T-cell (primary cell): ENCODE measurements around the gene ZNF646. TPM values are rescaled to one million over a fixed set of nuclear protein-coding genes. Genes with fewer than 3 reads are reported as not detected.

Experiments used
- ATAC-seq, 4 experiments: fragments of 200-7000 bp in 3 of 4; fragments of 150-1000 bp in 1 of 4; cut with Tn5 transposase; replicated peaks in 1 of 4; 1 replicate in 3 of 4; 2 replicates in 1 of 4; pipeline ENCODE4 v1.10.0; 2021; ENCODE audit warnings: moderate library complexity in 3 of 4, mild to moderate bottlenecking in 2 of 4, moderate number of reproducible peaks in 1 of 4
- CTCF ChIA-PET, 2 donors: fragments of 300-600 bp; sonication (Branson Sonifier 250); formaldehyde crosslinking; loops; one replicate each; lab custom pipeline; 2022; ENCODE audit warnings: antibody characterized with exemption in 2 of 2; lab: Charles Lee
- POLR2A ChIA-PET, 2 donors: fragments of 300-600 bp; sonication (Branson Sonifier 250); formaldehyde crosslinking; loops; one replicate each; lab custom pipeline; 2022; ENCODE audit warnings: antibody characterized with exemption in 2 of 2; lab: Charles Lee
- DNase-seq, 35 experiments: peaks; one replicate each; pipeline versions ENCODE4 v3.0.0 to v3.0.0-alpha.2; 2013 to 2023
- H3K27ac ChIP-seq: one replicate; pipeline ENCODE4 v1.5.1; 2013; ENCODE audit warnings: low read length
- H3K27me3 ChIP-seq, 2 experiments: replicated peaks in 1 of 2; 1 replicate in 1 of 2; 2 replicates in 1 of 2; pipeline versions ENCODE4 v1.6.1 to v1.7.0; 2013; ENCODE audit warnings: low read length in 1 of 2, mixed read lengths in 1 of 2; ENCODE audit not compliant: control insufficient read depth in 2 of 2, insufficient read depth in 2 of 2; ENCODE audit errors: extremely low read depth in 1 of 2
- H3K36me3 ChIP-seq, 2 donors: 1 replicate in 1 of 2; 2 replicates in 1 of 2; pipeline versions ENCODE4 v1.6.1 to v1.7.0; 2013; ENCODE audit warnings: low read length in 1 of 2; ENCODE audit not compliant: control insufficient read depth in 2 of 2, insufficient read depth in 1 of 2; ENCODE audit errors: extremely low read depth in 1 of 2
- H3K4me1 ChIP-seq, 2 experiments: 1 replicate in 1 of 2; 2 replicates in 1 of 2; pipeline versions ENCODE4 v1.6.1 to v1.7.0; 2013; ENCODE audit warnings: low read length in 2 of 2, mixed read lengths in 1 of 2; ENCODE audit not compliant: insufficient read depth in 2 of 2, control insufficient read depth in 1 of 2; ENCODE audit errors: extremely low read depth in 1 of 2
- H3K4me3 ChIP-seq, 2 donors: 1 replicate in 1 of 2; 2 replicates in 1 of 2; pipeline versions ENCODE4 v1.5.1 to v1.7.0; 2013; ENCODE audit warnings: mild to moderate bottlenecking in 2 of 2, low read length in 1 of 2, moderate library complexity in 1 of 2; ENCODE audit not compliant: control insufficient read depth in 1 of 2; ENCODE audit errors: extremely low read depth in 1 of 2
- H3K9me3 ChIP-seq: 2 replicates; pipeline ENCODE4 v1.7.0; 2013
- H3K27ac Mint-ChIP-seq, 2 donors: one replicate each; pipeline ENCODE4 v1.8.0; 2020 to 2021; ENCODE audit warnings: mild to moderate bottlenecking in 2 of 2, mixed read lengths in 2 of 2
- H3K27me3 Mint-ChIP-seq, 2 donors: one replicate each; pipeline ENCODE4 v1.8.0; 2021 to 2022; ENCODE audit warnings: mixed read lengths in 2 of 2
- H3K36me3 Mint-ChIP-seq: one replicate; pipeline ENCODE4 v1.8.0; 2021; ENCODE audit warnings: mixed read lengths
- H3K4me1 Mint-ChIP-seq, 3 donors: one replicate each; pipeline ENCODE4 v1.8.0; 2020 to 2022; ENCODE audit warnings: mixed read lengths in 3 of 3, mild to moderate bottlenecking in 1 of 3
- H3K4me3 Mint-ChIP-seq, 3 donors: one replicate each; pipeline ENCODE4 v1.8.0; 2020 to 2022; ENCODE audit warnings: mild to moderate bottlenecking in 3 of 3, mixed read lengths in 3 of 3, moderate library complexity in 3 of 3
- H3K9me3 Mint-ChIP-seq, 3 donors: one replicate each; pipeline ENCODE4 v1.8.0; 2020 to 2022; ENCODE audit warnings: mixed read lengths in 3 of 3
- WGBS: methylation state at CpG from one replicate; pipeline ENCODE4 v1.1.5; 2013; ENCODE audit warnings: missing lambda C conversion rate; ENCODE audit not compliant: insufficient coverage; 5-methylcytosine and 5-hydroxymethylcytosine counted together
- total RNA-seq, 35 experiments: library from RNA in 6 of 35; stranded (reverse) in 6 of 35; fragments of 120-200 nt in 1 of 35; gene quantifications; one replicate each; pipeline versions ENCODE4 v1.2.1 to v1.2.4 and lab custom pipeline; 2013 to 2026

Gene ZNF646
- total RNA-seq, 5 donors from 2014 or later (not counting 1 experiment from before 2014, with no cell fraction given), result 21.1 to 47.7 (median 44.1) TPM

DNA sequence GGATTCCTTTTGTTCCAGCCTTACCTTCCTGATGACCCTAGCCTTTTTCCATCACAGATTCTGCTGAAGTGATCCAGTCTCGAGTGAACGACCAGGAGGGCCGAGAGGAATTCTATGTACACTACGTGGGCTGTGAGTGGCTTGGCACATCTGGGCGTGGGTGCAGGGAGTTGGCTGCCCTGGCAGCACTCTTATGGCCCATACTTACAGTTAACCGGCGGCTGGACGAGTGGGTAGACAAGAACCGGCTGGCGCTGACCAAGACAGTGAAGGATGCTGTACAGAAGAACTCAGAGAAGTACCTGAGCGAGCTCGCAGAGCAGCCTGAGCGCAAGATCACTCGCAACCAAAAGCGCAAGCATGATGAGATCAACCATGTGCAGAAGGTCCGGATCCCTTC lies 45.9 kb downstream of the ZNF646 start:
- Histone ChIP-seq H3K27me3 (no peaks in the 10 kb centered on the region), H3K36me3 (peaks cover 23 to 49% of the 10 kb centered on the region in 2 donors), H3K4me1 (peaks cover 6 to 23% of the 10 kb centered on the region in 2 experiments), H3K4me3 (no peak overlapping the region), H3K27ac (no peak overlapping the region), H3K9me3 (no peaks in the 10 kb centered on the region)
- Mint-ChIP-seq H3K4me3 (no peak overlapping the region), H3K27ac (no peak overlapping the region), H3K27me3 (no peaks in the 10 kb centered on the region), H3K9me3 (no peaks in the 10 kb centered on the region), H3K36me3 (peaks cover 23% of the 10 kb centered on the region), H3K4me1 (peaks cover 15 to 21% (median 19%) of the 10 kb centered on the region in 3 donors)
- POLR2A ChIA-PET, result no interaction called here
- WGBS, result 97% methylated on average over 15 of the region's 16 CpGs
- DNase-seq (no peak), ATAC-seq (no peak)
- CTCF ChIA-PET, result no interaction called here

DNA sequence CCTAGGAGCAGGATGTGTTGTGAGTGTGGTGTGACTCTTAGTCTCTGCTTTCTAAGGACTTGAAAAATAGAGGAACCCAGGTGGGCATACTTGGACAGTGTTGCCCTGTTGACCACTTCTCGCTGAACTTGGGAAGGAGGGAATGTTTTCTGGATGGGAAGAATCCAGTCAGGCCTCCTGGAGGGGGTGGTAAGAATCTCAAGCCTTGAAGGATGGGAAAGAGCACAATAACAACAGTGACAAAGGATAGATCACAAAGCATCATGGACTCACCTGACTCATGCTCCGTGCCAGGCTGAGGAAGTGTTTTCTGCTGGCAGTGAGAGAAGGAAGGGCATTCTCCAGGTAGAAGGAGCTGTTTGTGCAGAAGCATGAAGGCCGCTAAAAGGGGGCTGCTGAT lies 51.6 kb downstream of the ZNF646 start:
- H3K27ac ChIP-seq, result no peak overlapping the region
- Mint-ChIP-seq H3K4me1 (peaks cover 2 to 9% (median 7%) of the 10 kb centered on the region in 3 donors), H3K4me3 (no peak overlapping the region), H3K9me3 (no peaks in the 10 kb centered on the region), H3K27ac (no peak overlapping the region), H3K27me3 (no peaks in the 10 kb centered on the region), H3K36me3 (peaks cover 33% of the 10 kb centered on the region)
- no peak overlapping the region for H3K4me3 ChIP-seq
- WGBS, result 94% methylated on average over 3 of the region's 3 CpGs
- CTCF ChIA-PET, result no interaction called here
- H3K9me3 ChIP-seq, result no peaks in the 10 kb centered on the region
- DNase-seq (no peak), ATAC-seq (no peak)
- no peaks in the 10 kb centered on the region for H3K27me3 ChIP-seq
- H3K36me3 ChIP-seq, result peaks cover 33 to 61% of the 10 kb centered on the region in 2 donors
- POLR2A ChIA-PET, result no interaction called here
- peaks cover 0 to 3% of the 10 kb centered on the region in 2 experiments for H3K4me1 ChIP-seq

DNA sequence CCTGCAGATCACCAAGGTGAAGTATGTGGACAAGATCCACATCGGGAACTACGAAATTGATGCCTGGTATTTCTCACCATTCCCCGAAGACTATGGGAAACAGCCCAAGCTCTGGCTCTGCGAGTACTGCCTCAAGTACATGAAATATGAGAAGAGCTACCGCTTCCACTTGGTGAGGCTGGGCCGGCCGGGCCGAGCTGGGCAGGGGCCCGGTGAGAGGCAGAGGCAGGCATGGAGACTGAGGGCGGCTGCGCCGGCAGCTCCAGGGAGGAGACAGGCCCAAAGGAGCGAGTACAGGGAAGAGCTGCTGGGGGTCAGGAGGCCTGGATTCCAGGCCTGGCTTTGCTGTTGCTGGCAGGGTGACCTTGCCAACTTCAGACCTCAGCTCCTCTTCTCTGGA lies 53.0 kb downstream of the ZNF646 start:
- ChIA-PET CTCF (interaction anchor here in 1 of 2 donors (1.4 kb wide), 1 partner anchor 15 kb away, joined by 5 read pairs; no protein-coding TSS in a partner anchor), POLR2A (interaction anchor here in 1 of 2 donors (0.6 kb wide), 1 partner anchor 57 kb away, joined by 6 read pairs; no protein-coding TSS in a partner anchor)
- H3K9me3 ChIP-seq, result no peaks in the 10 kb centered on the region
- DNase-seq (no peak), ATAC-seq (no peak)
- H3K27me3 Mint-ChIP-seq, result no peaks in the 10 kb centered on the region
- H3K4me1 Mint-ChIP-seq, result peaks cover 2 to 9% (median 7%) of the 10 kb centered on the region in 3 donors
- H3K27me3 ChIP-seq, result no peaks in the 10 kb centered on the region
- no peak overlapping the region for H3K27ac Mint-ChIP-seq
- peaks cover 30% of the 10 kb centered on the region for H3K36me3 Mint-ChIP-seq
- peaks cover 31 to 57% of the 10 kb centered on the region in 2 donors for H3K36me3 ChIP-seq
- WGBS, result 96% methylated on average over 13 of the region's 13 CpGs
- peaks cover 0 to 3% of the 10 kb centered on the region in 2 experiments for H3K4me1 ChIP-seq
- H3K27ac ChIP-seq, result no peak overlapping the region
- no peak overlapping the region for H3K4me3 Mint-ChIP-seq
- no peaks in the 10 kb centered on the region for H3K9me3 Mint-ChIP-seq
- H3K4me3 ChIP-seq, result no peak overlapping the region

DNA sequence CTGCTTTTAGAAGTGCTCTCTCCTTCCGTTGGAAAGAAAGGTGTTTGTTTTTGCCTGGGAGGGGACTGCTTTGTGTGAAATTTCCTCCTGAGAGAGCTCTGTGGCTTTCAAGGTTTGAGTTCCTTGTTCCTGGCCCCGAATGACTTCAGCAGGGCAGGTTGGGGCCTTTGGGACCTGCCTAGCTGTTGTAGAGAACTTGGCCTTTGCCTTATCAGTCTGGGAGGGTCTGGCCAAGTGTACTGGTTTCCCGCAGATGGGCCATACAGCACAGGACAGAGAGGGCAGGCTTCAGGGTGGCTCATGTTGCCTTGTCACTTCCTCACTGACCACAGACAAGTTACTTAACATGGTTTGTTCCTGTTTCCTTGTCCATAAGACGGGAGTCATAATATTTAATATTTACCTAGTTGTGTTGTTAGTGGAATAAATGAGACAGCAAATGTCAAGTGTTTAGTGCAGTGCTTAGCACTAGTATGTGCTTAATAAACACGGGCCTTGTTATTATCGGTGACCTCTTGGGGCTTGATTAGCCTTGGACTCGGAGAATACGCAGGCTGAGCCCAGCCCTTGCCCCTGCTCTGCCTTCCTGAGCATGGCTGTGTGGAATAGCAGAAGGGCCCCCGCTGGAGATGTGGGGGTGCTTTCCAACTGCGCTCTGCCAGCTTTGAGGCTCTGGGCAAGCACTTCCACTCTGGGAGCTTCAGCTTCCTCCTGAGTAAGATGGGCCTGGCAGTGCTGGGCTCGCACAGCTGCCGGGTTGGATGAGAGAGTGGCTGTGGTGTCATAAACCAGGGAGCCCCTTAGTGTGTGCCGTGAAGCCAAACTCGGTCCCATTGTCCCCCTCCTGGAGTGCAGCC lies 54.7 kb downstream of the ZNF646 start:
- ATAC-seq (peak in 2 of 4 experiments; percentile 12 to 35), DNase-seq (peak in 6 of 35 experiments; percentile 16 to 59 (median 28))
- H3K9me3 ChIP-seq, result no peaks in the 10 kb centered on the region
- Mint-ChIP-seq H3K27ac (peak overlapping the region in 1 of 2 donors; percentile 49), H3K4me3 (no peak overlapping the region), H3K9me3 (no peaks in the 10 kb centered on the region), H3K27me3 (no peaks in the 10 kb centered on the region), H3K4me1 (peaks cover 2 to 9% (median 7%) of the 10 kb centered on the region in 3 donors), H3K36me3 (peaks cover 24% of the 10 kb centered on the region)
- 80% methylated on average over 11 of the region's 14 CpGs for WGBS
- peaks cover 0 to 3% of the 10 kb centered on the region in 2 experiments for H3K4me1 ChIP-seq
- peaks cover 29 to 47% of the 10 kb centered on the region in 2 donors for H3K36me3 ChIP-seq
- no peak overlapping the region for H3K4me3 ChIP-seq
- H3K27me3 ChIP-seq, result no peaks in the 10 kb centered on the region
- no peak overlapping the region for H3K27ac ChIP-seq
- ChIA-PET CTCF (no interaction called here), POLR2A (interaction anchor here in 1 of 2 donors (0.5 to 0.6 kb wide), 2 partner anchors 13 to 51 kb away, joined by 3 read pairs; partner anchors contain the start of gene FUS)

DNA sequence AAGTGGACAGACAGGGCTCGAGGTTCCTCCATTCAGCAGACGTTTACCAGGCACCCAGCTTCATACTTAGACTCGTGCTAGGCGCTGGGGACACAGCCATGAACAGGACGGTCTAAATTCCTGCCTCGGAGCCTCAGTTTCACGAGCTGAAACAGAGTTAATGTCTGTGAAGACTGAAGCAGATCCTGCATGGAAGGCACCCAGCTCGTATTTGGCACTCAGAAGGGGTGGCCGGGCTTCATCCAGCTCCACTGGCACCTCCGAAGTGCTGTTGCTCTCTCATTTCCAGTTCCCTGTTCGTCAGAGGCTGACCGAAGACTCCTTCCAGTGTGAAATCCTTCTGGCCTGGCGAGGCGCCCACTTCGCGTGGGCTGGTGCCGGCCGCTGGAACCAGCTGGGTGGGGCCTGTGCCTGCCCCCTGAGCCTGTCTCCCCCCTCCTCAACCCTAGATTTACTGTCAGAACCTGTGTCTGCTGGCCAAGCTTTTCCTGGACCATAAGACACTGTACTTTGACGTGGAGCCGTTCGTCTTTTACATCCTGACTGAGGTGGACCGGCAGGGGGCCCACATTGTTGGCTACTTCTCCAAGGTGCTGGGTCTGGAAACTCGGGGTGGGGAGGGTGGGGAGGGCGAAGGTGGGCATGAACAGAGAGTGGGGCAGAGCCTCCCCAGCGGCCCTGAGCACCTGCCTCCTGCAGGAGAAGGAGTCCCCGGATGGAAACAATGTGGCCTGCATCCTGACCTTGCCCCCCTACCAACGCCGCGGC lies 55.5 kb downstream of the ZNF646 start:
- peaks cover 29 to 44% of the 10 kb centered on the region in 2 donors for H3K36me3 ChIP-seq
- H3K9me3 ChIP-seq, result no peaks in the 10 kb centered on the region
- Mint-ChIP-seq H3K36me3 (peaks cover 24% of the 10 kb centered on the region), H3K27me3 (no peaks in the 10 kb centered on the region), H3K27ac (no peak overlapping the region), H3K4me1 (peaks cover 2 to 9% (median 7%) of the 10 kb centered on the region in 3 donors), H3K9me3 (no peaks in the 10 kb centered on the region), H3K4me3 (no peak overlapping the region)
- CTCF ChIA-PET, result interaction anchor here in 1 of 2 donors (0.7 kb wide), 1 partner anchor 61 kb away, joined by 4 read pairs; no protein-coding TSS in a partner anchor
- ATAC-seq, result no peak
- POLR2A ChIA-PET, result interaction anchor here in 1 of 2 donors (0.5 kb wide), 1 partner anchor 12 kb away, joined by 3 read pairs; no protein-coding TSS in a partner anchor
- no peak overlapping the region for H3K4me3 ChIP-seq
- peaks cover 0 to 3% of the 10 kb centered on the region in 2 experiments for H3K4me1 ChIP-seq
- no peak for DNase-seq
- 87% methylated on average over 26 of the region's 29 CpGs for WGBS
- H3K27ac ChIP-seq, result no peak overlapping the region
- H3K27me3 ChIP-seq, result no peaks in the 10 kb centered on the region
